GM21381 (cell line): Measurements from ENCODE around the gene TAX1BP1.

Source experiments
- ATAC-seq: cut with Tn5 transposase; IDR thresholded peaks from one replicate; pipeline ENCODE4 v1.9.1; 2021; ENCODE audit warnings: mild to moderate bottlenecking, moderate library complexity; ENCODE audit not compliant: unreplicated experiment

The TAX1BP1 gene

GRCh38 chr7:27873981-27874957 lies 134.3 kb downstream of the TAX1BP1 start:
- ATAC-seq: no peak

- no peak for ATAC-seq
Measured at GRCh38 chr7:27875061-27875460, 135.1 kb downstream of the TAX1BP1 start.

- no peak for ATAC-seq
Measured at GRCh38 chr7:27875832-27876231, 135.9 kb downstream of the TAX1BP1 start.

- ATAC-seq: no peak
Measured at GRCh38 chr7:27876756-27877155, 136.8 kb downstream of the TAX1BP1 start.
